ENCODE measurements around the gene FMNL2. TPM values are rescaled to one million over a fixed set of nuclear protein-coding genes. Genes with fewer than 3 reads are reported as not detected.
A peak's percentile ranks its signal among the peaks of the same experiment; 100 is the strongest.

The FMNL2 gene
- total RNA-seq, 1 donor from 2014 or later: 166 TPM

DNA sequence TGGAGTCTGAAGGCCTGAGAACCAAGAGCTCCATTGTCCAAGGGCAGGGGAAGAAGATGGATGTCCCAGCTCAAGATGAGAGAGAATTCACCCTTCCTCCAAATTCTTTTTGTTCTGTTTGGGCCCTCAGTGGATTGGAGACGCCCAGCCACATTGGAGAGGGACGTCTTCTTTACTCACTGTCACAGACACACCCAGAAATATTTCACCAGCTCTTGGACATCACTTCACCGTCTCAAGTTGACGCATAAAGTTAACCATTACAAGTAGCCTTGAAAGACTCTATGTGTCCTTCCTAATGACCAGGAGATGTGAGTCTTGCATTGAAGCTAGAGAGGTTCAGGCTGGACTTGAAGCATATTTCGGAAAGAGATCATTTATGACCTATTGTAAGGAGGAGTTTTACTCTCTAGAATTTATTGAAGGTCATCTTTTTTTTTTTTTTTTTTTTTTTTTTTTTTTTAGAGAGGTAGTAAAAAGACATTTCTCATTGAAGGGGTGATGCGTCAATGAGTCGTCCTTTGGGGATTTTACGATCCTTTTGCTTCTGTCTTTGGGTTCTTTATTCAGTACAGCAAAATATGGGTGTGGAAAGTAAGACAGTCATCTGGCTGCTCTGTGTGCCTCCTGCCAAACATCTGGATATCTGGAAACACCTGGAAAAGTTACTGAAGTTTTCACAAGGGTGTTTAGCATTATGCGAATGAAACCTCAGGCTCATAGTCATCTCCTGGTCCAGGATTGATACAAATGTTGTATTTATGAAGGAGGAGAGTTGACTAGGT is 264.2 kb downstream of the FMNL2 start:
- TF ChIP-seq, protein P1, sequence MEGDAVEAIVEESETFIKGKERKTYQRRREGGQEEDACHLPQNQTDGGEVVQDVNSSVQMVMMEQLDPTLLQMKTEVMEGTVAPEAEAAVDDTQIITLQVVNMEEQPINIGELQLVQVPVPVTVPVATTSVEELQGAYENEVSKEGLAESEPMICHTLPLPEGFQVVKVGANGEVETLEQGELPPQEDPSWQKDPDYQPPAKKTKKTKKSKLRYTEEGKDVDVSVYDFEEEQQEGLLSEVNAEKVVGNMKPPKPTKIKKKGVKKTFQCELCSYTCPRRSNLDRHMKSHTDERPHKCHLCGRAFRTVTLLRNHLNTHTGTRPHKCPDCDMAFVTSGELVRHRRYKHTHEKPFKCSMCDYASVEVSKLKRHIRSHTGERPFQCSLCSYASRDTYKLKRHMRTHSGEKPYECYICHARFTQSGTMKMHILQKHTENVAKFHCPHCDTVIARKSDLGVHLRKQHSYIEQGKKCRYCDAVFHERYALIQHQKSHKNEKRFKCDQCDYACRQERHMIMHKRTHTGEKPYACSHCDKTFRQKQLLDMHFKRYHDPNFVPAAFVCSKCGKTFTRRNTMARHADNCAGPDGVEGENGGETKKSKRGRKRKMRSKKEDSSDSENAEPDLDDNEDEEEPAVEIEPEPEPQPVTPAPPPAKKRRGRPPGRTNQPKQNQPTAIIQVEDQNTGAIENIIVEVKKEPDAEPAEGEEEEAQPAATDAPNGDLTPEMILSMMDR (IDR thresholded peaks at IDR 0.05; ENCODE audit: partially characterized antibody, unreplicated experiment): no peak
- Mint-ChIP-seq H3K4me1 (ENCODE audit: low read depth, unreplicated experiment) (peaks cover 7% of the 10 kb centered on the region), H3K9me3 (ENCODE audit: unreplicated experiment) (peaks cover 8% of the 10 kb centered on the region), H3K4me3 (ENCODE audit: unreplicated experiment) (no peak overlapping the region), H3K27ac (ENCODE audit: unreplicated experiment) (no peak overlapping the region), H3K36me3 (ENCODE audit: unreplicated experiment) (no peaks in the 10 kb centered on the region), H3K27me3 (ENCODE audit: unreplicated experiment) (peaks cover 10% of the 10 kb centered on the region)
- no peak for DNase-seq

DNA sequence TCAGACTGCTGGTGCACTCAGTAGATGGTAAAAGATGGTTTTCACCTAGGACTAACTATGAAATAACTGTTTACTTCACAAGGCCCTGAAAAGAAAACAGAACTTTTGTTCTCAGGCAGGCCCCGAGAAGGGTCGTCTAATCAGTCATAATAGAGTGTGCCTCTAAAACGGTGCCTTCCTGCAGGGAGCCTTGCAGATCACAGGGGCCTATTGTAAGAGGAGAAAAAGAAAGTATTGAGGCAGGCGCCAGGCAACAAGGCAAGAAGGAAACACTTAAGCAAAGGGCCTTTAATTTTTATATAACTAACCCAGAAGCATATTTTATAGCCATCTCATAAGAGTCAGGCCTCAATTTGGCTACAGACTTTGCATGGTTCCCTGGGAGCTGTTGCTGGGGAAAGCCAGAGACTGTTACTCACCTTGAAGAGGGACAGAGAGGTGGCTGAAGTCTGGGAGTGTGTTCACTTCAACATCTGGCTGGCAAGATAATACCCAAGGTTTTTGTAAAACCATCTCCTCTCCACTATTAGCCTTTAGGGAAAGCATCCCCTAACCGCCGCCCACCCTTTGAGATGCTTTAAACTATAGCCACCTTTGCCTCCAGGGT is 265.2 kb downstream of the FMNL2 start:
- TF ChIP-seq, protein P1 (IDR thresholded peaks at IDR 0.05; ENCODE audit: partially characterized antibody, unreplicated experiment): no peak
- DNase-seq: no peak
- Mint-ChIP-seq H3K36me3 (ENCODE audit: unreplicated experiment) (no peaks in the 10 kb centered on the region), H3K4me3 (ENCODE audit: unreplicated experiment) (no peak overlapping the region), H3K4me1 (ENCODE audit: low read depth, unreplicated experiment) (peaks cover 7% of the 10 kb centered on the region), H3K27me3 (ENCODE audit: unreplicated experiment) (peaks cover 12% of the 10 kb centered on the region), H3K27ac (ENCODE audit: unreplicated experiment) (no peak overlapping the region), H3K9me3 (ENCODE audit: unreplicated experiment) (peaks cover 8% of the 10 kb centered on the region)

DNA sequence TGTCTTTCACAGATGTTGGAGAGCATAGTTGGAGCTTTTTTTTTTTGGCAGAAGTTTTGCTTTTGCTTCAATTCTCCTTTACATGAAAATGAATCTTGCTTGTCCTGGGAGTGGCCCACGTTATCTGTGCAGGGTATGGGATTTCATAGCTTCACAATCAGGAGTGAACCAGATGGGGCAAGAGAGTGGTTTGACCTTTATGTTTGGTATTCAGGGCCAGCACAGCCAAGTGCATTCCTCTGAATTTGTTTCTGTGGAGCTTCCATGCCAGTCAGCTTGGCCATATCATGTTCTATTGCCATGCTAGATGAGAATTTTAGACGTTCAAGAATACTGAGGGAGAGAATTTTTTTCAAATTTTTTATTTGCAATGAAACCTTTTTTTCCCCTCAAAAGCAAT is 265.7 kb downstream of the FMNL2 start:
- Mint-ChIP-seq H3K36me3 (ENCODE audit: unreplicated experiment) (no peaks in the 10 kb centered on the region), H3K27me3 (ENCODE audit: unreplicated experiment) (peaks cover 12% of the 10 kb centered on the region), H3K4me3 (ENCODE audit: unreplicated experiment) (no peak overlapping the region), H3K27ac (ENCODE audit: unreplicated experiment) (peak overlapping the region; percentile 6), H3K4me1 (ENCODE audit: low read depth, unreplicated experiment) (peaks cover 7% of the 10 kb centered on the region), H3K9me3 (ENCODE audit: unreplicated experiment) (peaks cover 8% of the 10 kb centered on the region)
- TF ChIP-seq, protein P1 (IDR thresholded peaks at IDR 0.05; ENCODE audit: partially characterized antibody, unreplicated experiment): no peak
- no peak for DNase-seq

DNA sequence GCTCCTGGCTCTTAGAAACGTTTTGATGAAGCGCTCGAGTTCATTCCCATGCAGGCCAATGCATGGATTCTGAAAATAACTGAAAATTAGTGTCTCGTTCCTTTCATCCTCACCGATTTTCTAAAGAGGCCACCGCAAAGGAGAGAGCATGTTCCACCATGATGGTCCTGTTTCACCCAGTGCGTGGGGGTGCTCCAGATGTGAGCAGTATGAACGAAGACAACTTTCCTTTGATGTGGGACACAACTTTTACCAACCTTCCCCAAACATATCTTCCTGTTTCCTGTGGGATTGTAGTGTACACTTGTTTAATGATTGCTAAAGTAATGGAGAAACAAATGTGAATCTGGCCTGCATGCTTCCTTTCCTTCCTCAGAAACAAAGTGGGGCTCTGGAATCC is 267.8 kb downstream of the FMNL2 start:
- Mint-ChIP-seq H3K4me1 (ENCODE audit: low read depth, unreplicated experiment) (peaks cover 7% of the 10 kb centered on the region), H3K36me3 (ENCODE audit: unreplicated experiment) (no peaks in the 10 kb centered on the region), H3K4me3 (ENCODE audit: unreplicated experiment) (no peak overlapping the region), H3K27me3 (ENCODE audit: unreplicated experiment) (peaks cover 10% of the 10 kb centered on the region), H3K27ac (ENCODE audit: unreplicated experiment) (no peak overlapping the region), H3K9me3 (ENCODE audit: unreplicated experiment) (peaks cover 7% of the 10 kb centered on the region)
- TF ChIP-seq, protein P1 (IDR thresholded peaks at IDR 0.05; ENCODE audit: partially characterized antibody, unreplicated experiment): no peak
- DNase-seq: no peak

DNA sequence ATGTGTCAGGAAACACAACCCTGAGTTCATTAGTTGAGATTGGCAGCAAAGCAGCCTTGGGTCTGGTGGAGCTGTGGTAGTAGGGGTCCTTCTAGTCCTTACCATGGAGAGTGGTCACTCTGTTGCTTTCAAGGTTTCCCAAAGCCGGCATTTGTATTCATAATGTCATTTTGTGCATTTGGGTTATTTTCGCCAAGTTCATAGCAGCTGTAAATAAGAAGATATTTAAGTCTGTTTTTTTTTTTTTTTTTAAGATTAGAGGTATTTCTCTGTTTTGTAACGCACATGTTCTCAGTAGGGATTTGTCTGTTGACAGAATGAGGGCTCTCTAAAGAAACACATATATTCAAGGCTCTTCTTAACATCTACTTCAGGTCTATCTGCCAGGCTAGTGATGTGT is 268.2 kb downstream of the FMNL2 start:
- H3K4me3 Mint-ChIP-seq (ENCODE audit: unreplicated experiment): no peak overlapping the region
- TF ChIP-seq, protein P1 (IDR thresholded peaks at IDR 0.05; ENCODE audit: partially characterized antibody, unreplicated experiment): no peak
- no peaks in the 10 kb centered on the region for H3K36me3 Mint-ChIP-seq (ENCODE audit: unreplicated experiment)
- H3K27ac Mint-ChIP-seq (ENCODE audit: unreplicated experiment): no peak overlapping the region
- peaks cover 4% of the 10 kb centered on the region for H3K4me1 Mint-ChIP-seq (ENCODE audit: low read depth, unreplicated experiment)
- H3K27me3 Mint-ChIP-seq (ENCODE audit: unreplicated experiment): peaks cover 9% of the 10 kb centered on the region
- no peak for DNase-seq
- H3K9me3 Mint-ChIP-seq (ENCODE audit: unreplicated experiment): peaks cover 4% of the 10 kb centered on the region

Measured in glutamatergic neuron (in vitro differentiated cells).